ENCODE data around the gene PLEKHA1.

The PLEKHA1 gene

DNA sequence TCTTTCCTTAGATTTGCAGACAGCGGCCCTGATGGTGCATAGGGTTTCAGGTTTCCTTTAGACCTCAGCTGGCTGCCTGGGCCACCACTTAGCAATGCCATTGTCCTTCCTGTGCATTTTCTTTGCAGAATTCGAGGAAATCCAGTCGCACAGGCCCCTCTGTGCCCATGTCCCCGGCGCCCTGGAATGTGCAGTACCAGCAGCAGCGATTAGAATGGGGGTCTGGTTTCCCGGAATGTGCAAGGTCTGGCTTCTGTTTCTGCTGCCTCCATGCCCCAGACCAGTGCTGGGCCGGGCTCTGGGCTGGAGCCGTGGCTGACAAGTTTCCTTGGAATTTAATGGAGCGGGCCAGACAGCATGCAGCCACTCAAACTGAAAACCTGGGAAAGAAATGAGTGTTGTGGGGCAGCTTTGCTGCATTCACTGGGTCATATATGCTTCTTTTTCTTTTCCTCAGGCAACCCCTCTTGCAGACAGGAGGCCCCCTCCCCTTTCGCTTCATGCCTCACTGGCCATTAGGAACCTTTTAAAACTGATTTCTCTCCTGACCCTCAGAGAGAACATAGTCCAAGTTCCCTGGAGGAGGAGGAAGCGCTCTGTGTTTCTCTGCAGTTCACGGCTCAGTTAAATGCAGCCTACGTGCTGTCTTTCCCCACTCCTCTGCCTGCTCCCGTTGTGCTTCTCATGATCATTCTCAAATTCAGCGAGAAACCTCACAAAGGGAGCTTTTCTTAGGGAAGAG lies 101.3 kb downstream of the PLEKHA1 start:
- H3K27ac ChIP-seq (ENCODE audit: low read length), result no peak overlapping the region
- H3K4me3 ChIP-seq (ENCODE audit: low read depth in 1 of 2, low read length in 2 of 2), result peak overlapping the region in 1 of 2 donors; percentile 22
- no peaks in the 10 kb centered on the region for H3K27me3 ChIP-seq (ENCODE audit: low read depth, low read length)
- H3K4me1 ChIP-seq (ENCODE audit: control insufficient read depth in 1 of 2, insufficient read depth in 2 of 2, low read length in 2 of 2), result peaks cover 10 to 45% of the 10 kb centered on the region in 2 donors
- H3K9me3 ChIP-seq (ENCODE audit: control insufficient read depth in 1 of 2, low read length in 2 of 2), result no peaks in the 10 kb centered on the region
- H3K36me3 ChIP-seq (ENCODE audit: control insufficient read depth in 1 of 2, insufficient read depth in 2 of 2, low read length in 2 of 2), result no peaks in the 10 kb centered on the region

- Histone ChIP-seq H3K27me3 (ENCODE audit: low read depth, low read length) (no peaks in the 10 kb centered on the region), H3K4me1 (ENCODE audit: control insufficient read depth in 1 of 2, insufficient read depth in 2 of 2, low read length in 2 of 2) (peaks cover 10 to 45% of the 10 kb centered on the region in 2 donors), H3K27ac (ENCODE audit: low read length) (no peak overlapping the region), H3K4me3 (ENCODE audit: low read depth in 1 of 2, low read length in 2 of 2) (no peak overlapping the region), H3K36me3 (ENCODE audit: control insufficient read depth in 1 of 2, insufficient read depth in 2 of 2, low read length in 2 of 2) (no peaks in the 10 kb centered on the region), H3K9me3 (ENCODE audit: control insufficient read depth in 1 of 2, low read length in 2 of 2) (no peaks in the 10 kb centered on the region)
Observed at GRCh38 chr10:122476333-122476695, 101.8 kb downstream of the PLEKHA1 start.

DNA sequence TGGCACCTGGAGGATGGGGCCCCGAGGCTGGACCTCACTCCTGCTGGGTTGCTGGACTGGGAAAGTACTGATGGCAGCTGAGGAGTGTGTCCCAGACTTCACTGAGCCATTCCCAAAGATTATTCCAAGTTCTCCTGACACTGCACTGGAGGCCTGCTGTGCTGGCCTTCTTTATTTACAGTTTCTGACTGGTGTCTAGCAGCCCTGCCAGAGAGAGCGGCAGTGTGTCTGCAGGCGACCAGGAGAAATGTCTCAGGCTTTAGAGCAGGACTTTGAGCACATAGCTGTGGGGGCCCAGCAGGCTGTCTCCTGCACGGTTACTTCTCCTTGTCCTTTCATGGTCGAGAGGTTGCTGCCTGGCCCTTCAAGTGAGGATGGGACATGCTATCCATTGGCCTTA lies 102.9 kb downstream of the PLEKHA1 start:
- Histone ChIP-seq H3K27me3 (ENCODE audit: low read depth, low read length) (no peaks in the 10 kb centered on the region), H3K27ac (ENCODE audit: low read length) (no peak overlapping the region), H3K4me3 (ENCODE audit: low read depth in 1 of 2, low read length in 2 of 2) (no peak overlapping the region), H3K36me3 (ENCODE audit: control insufficient read depth in 1 of 2, insufficient read depth in 2 of 2, low read length in 2 of 2) (no peaks in the 10 kb centered on the region), H3K4me1 (ENCODE audit: control insufficient read depth in 1 of 2, insufficient read depth in 2 of 2, low read length in 2 of 2) (peaks cover 10 to 45% of the 10 kb centered on the region in 2 donors), H3K9me3 (ENCODE audit: control insufficient read depth in 1 of 2, low read length in 2 of 2) (no peaks in the 10 kb centered on the region)

GRCh38 chr10:122478971-122479370 lies 104.5 kb downstream of the PLEKHA1 start:
- H3K27me3 ChIP-seq (ENCODE audit: low read depth, low read length), result no peaks in the 10 kb centered on the region
- H3K4me3 ChIP-seq (ENCODE audit: low read depth in 1 of 2, low read length in 2 of 2), result no peak overlapping the region
- no peaks in the 10 kb centered on the region for H3K9me3 ChIP-seq (ENCODE audit: control insufficient read depth in 1 of 2, low read length in 2 of 2)
- H3K27ac ChIP-seq (ENCODE audit: low read length), result no peak overlapping the region
- H3K4me1 ChIP-seq (ENCODE audit: control insufficient read depth in 1 of 2, insufficient read depth in 2 of 2, low read length in 2 of 2), result peaks cover 8 to 41% of the 10 kb centered on the region in 2 donors
- H3K36me3 ChIP-seq (ENCODE audit: control insufficient read depth in 1 of 2, insufficient read depth in 2 of 2, low read length in 2 of 2), result no peaks in the 10 kb centered on the region

DNA sequence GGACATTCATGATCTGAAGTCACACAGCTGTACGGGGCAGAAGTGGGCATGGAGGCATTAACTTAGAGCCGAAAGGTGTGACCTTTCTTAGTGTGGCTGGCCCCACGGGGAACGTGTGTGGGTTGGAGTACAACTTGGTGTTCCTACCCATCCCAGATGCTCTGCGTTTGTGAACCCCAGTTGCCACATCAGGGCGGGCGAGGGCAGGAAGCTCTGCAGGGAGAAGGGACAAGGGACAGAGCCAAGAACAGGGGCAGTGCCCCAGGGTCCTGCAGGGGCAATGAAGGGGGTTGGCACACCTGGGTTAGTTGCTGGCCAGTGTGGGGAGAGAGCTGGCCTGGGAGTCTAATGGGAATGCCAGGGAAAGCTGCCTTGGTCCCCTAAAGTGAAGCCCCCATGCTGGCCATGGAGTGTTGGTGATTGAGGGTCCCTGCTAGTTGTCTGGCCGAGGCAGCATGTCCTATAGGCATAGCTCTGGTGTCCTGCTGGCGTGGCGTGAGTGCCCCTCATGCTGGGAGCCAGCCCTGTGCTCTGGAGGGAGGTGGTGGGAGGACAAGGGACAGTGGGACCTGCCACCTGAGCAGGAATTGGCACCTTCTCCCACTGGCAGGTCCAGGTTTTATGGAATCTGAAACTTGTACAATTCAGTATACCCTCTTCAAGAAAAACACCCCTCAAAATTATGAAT lies 105.8 kb downstream of the PLEKHA1 start:
- no peaks in the 10 kb centered on the region for H3K36me3 ChIP-seq (ENCODE audit: control insufficient read depth in 1 of 2, insufficient read depth in 2 of 2, low read length in 2 of 2)
- no peaks in the 10 kb centered on the region for H3K9me3 ChIP-seq (ENCODE audit: control insufficient read depth in 1 of 2, low read length in 2 of 2)
- no peaks in the 10 kb centered on the region for H3K27me3 ChIP-seq (ENCODE audit: low read depth, low read length)
- H3K4me1 ChIP-seq (ENCODE audit: control insufficient read depth in 1 of 2, insufficient read depth in 2 of 2, low read length in 2 of 2), result peaks cover 0 to 38% of the 10 kb centered on the region in 2 donors
- no peak overlapping the region for H3K4me3 ChIP-seq (ENCODE audit: low read depth in 1 of 2, low read length in 2 of 2)
- no peak overlapping the region for H3K27ac ChIP-seq (ENCODE audit: low read length)

GRCh38 chr10:122481296-122482056 lies 107.0 kb downstream of the PLEKHA1 start:
- H3K36me3 ChIP-seq (ENCODE audit: control insufficient read depth in 1 of 2, insufficient read depth in 2 of 2, low read length in 2 of 2), result no peaks in the 10 kb centered on the region
- no peak overlapping the region for H3K27ac ChIP-seq (ENCODE audit: low read length)
- H3K4me3 ChIP-seq (ENCODE audit: low read depth in 1 of 2, low read length in 2 of 2), result no peak overlapping the region
- peaks cover 6 to 38% of the 10 kb centered on the region in 2 donors for H3K4me1 ChIP-seq (ENCODE audit: control insufficient read depth in 1 of 2, insufficient read depth in 2 of 2, low read length in 2 of 2)
- no peaks in the 10 kb centered on the region for H3K9me3 ChIP-seq (ENCODE audit: control insufficient read depth in 1 of 2, low read length in 2 of 2)
- H3K27me3 ChIP-seq (ENCODE audit: low read depth, low read length), result no peaks in the 10 kb centered on the region
